GM04503 (cell line): Measurements from ENCODE around the gene EPHB6.

Source experiments
- DNase-seq: peaks from one replicate; pipeline ENCODE4 v3.0.0-alpha.2; 2012; ENCODE audit warnings: low read depth

The EPHB6 gene

GRCh38 chr7:142866361-142867096 lies 11.7 kb downstream of the EPHB6 start:
- no peak for DNase-seq

GRCh38 chr7:142867097-142867378 lies 12.2 kb downstream of the EPHB6 start:
- DNase-seq: no peak

GRCh38 chr7:142867398-142868187 lies 12.7 kb downstream of the EPHB6 start:
- no peak for DNase-seq

- no peak for DNase-seq
Observed at GRCh38 chr7:142868188-142868985, 13.5 kb downstream of the EPHB6 start.

- no peak for DNase-seq
Observed at GRCh38 chr7:142868986-142869415, 14.1 kb downstream of the EPHB6 start.

GRCh38 chr7:142869434-142869833 lies 14.6 kb downstream of the EPHB6 start:
- DNase-seq: no peak

- DNase-seq: no peak
Observed at GRCh38 chr7:142870147-142870559, 15.3 kb downstream of the EPHB6 start.

- no peak for DNase-seq
Observed at GRCh38 chr7:142870566-142871259, 15.8 kb downstream of the EPHB6 start.

GRCh38 chr7:142871260-142872105 lies 16.6 kb downstream of the EPHB6 start:
- DNase-seq: no peak

GRCh38 chr7:142872106-142872675 lies 17.3 kb downstream of the EPHB6 start:
- DNase-seq: no peak

- no peak for DNase-seq
Observed at GRCh38 chr7:142873281-142873784, 18.5 kb downstream of the EPHB6 start.

- DNase-seq: no peak
Observed at GRCh38 chr7:142873871-142874270, 19.0 kb downstream of the EPHB6 start.

- no peak for DNase-seq
Observed at GRCh38 chr7:142874409-142874808, 19.5 kb downstream of the EPHB6 start.

- no peak for DNase-seq
Observed at GRCh38 chr7:142874837-142875236, 20.0 kb downstream of the EPHB6 start.

- DNase-seq: no peak
Observed at GRCh38 chr7:142875456-142875855, 20.6 kb downstream of the EPHB6 start.

- DNase-seq: no peak
Observed at GRCh38 chr7:142876236-142876960, 21.5 kb downstream of the EPHB6 start.

- DNase-seq: no peak
Observed at GRCh38 chr7:142876991-142877910, 22.4 kb downstream of the EPHB6 start.

GRCh38 chr7:142878315-142878714 lies 23.4 kb downstream of the EPHB6 start:
- no peak for DNase-seq

GRCh38 chr7:142879060-142879459 lies 24.2 kb downstream of the EPHB6 start:
- DNase-seq: no peak
